HG03108 (cell line): Measurements from ENCODE around the gene PPFIA4.

Experiments used
- ATAC-seq: cut with Tn5 transposase; IDR thresholded peaks from one replicate; pipeline ENCODE4 v1.9.1; 2021; ENCODE audit warnings: moderate library complexity; ENCODE audit not compliant: unreplicated experiment

PPFIA4 gene

DNA sequence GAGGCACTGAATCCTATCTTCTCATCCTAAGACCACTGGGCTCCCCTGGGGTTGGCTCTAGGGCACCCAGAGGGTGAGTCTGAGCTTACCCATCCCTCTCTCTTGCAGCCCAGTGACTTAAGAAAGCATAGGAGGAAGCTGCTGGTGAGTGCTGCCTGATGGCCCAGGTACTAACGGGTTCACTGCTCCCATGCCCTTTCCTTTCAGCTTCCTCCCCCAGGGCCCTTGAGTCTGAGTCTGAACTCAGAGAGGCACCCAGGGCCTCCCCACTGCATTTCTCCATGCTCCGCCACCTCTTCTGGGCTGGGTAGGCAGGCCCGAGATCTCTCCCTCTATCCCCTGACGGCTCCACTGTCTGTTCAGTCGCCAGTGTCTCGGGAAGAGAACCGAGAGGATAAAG lies 29.7 kb downstream of the PPFIA4 start:
- no peak for ATAC-seq

DNA sequence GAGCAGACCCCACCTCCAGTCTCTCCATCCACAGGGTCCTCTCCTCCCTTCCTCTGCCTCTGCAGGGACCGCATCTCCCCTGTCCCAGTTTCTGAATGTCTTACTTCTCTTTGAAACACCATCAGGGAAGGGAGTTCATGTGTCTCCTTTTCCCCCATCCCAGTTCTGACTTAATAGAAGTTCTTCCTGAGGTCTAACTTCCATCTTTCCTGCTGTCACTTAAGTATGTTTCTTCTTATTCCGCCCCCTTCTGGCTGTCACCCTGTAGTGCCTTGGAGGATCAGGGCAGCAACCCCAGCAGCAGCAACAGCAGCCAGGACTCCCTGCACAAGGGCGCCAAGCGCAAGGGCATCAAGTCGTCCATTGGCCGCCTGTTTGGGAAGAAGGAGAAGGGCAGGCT lies 30.2 kb downstream of the PPFIA4 start:
- no peak for ATAC-seq

DNA sequence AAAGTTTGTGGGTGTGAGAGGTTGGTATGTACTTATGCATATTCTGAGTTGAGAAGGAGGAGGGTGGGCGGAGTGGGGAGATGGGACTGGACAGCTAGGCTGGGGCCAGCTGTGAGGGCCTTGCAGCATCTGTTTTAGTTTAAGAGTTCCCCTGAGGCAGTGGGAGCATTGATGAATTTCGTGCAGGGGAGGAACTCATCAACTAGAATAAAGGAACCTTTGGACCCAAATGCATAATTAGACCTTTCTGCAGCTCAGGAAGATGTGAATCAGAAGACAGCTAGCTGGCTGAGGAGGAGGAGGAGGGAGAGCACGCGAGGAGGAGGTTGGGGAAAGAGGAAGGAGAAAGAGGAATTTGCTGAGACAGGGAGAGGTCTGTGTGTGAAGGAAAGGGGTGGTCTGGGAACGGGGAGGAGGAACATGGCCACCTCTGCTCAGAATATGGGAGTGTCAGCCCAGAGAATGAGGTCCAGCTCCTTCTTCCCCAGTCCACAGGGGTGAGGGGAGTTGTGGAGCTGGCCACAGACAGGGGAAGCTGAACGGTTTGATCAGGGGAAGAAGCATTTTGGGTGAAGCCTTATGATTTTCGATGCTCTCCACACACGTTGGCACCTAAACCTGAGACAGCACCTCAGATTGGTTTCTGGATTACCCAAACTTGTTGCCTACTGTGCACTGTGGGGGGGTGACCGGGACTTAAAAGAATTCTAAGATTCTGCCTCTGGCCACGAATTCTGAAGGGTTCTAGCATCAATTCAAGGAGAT lies 31.8 kb downstream of the PPFIA4 start:
- no peak for ATAC-seq

DNA sequence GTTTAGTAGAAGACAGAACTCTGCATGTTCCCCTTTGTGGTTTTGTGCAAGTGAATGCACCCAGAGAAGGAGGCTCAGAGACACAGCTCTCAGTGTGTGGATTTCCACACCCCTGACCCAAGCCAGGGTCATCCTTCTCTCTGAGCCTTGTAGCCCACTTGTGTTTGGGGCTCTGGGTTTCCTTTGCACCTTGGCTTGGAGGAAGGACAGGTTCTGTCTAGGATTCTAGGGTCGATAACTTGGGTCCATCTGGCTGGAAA lies 32.3 kb downstream of the PPFIA4 start:
- ATAC-seq = no peak

DNA sequence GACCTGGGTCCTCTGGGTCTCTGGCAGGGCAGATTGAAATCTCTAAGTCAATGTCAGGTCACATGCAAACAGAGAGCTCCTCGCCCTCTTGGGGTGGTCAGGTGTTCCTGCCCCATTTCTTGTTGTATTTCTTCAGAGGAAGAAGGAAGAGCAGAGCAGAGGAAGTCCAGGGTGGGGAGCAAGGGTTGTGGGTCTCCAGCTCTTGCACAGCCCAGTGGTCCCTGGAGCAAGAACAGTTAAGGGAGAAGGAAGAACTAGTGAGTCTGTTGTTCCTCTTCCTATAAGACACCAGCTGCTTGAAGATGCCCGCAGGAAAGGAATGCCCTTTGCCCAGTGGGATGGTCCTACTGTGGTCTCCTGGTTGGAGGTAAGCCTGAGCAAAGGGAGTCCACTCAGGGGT lies 33.2 kb downstream of the PPFIA4 start:
- ATAC-seq = no peak

DNA sequence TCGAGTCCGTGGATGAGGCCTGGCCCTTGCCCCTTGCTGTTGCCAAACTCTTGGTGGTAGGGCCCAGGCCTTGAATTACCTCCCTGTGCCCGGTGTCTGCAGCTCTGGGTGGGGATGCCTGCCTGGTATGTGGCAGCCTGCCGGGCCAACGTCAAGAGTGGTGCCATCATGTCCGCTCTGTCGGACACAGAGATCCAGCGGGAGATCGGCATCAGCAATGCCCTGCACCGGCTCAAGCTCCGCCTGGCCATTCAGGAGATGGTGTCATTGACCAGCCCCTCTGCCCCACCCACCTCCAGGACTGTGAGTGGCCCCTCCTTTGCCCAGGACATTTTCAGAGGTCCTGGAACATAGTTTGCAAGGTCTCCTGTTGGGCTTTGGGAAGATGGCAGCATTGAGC lies 33.8 kb downstream of the PPFIA4 start:
- no peak for ATAC-seq

DNA sequence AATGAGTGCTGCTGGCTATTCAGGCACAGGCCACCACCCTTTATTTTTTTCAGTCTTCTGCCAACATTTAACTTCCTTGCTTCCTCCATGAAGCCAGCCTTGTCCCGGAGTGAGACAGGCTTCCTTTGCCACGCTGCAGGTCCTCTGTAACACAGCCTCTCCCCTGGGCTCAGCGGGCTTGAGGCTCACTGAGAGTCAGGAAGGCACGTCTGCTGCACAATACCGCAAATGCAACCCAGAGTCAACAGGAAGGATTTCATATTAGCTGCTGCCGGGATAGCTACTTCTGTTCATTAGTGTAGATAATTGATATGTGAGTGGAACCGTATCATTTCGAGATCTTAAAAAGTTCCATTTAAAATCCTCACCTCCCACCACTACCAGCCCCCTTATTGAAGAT lies 37.0 kb downstream of the PPFIA4 start:
- no peak for ATAC-seq

DNA sequence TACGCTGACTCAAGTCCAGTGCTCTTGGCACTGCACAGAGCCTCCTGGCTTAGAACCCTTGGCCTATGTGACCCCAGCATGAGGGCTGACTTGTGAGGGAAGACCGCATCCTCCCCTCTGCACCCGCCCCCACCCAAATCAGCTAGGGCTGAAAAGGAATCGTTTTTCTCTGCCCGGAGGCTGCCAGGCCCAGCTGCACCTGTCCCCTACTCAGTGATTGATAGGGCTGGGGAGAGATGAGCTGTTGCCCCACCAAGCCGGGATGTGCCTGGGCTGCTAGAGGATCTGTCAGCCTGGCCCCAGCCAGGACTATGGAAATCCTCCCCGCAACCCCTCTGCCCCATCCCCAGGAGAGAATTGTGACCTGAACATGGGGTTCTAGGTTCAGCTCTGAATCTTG lies 38.9 kb downstream of the PPFIA4 start:
- no peak for ATAC-seq

DNA sequence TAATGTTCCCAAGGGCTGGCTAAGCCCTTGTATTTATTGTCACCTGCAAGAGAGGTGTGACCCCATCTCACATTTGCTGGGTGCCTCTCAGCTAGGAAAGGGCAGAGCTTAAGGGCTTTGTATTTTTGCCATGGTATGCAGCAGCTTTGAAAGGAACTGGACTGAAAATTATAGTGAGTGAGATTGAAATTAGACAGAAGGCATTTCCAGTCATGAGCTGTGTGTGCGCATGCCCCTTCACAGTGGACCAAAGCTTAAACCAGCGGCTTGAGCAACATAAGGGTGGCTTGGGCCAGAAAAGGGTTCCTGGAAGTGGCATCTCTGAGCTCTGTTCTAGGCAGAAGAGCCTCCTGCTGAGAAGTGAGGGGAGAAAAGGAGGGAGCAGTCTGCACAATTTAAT lies 39.7 kb downstream of the PPFIA4 start:
- no peak for ATAC-seq

DNA sequence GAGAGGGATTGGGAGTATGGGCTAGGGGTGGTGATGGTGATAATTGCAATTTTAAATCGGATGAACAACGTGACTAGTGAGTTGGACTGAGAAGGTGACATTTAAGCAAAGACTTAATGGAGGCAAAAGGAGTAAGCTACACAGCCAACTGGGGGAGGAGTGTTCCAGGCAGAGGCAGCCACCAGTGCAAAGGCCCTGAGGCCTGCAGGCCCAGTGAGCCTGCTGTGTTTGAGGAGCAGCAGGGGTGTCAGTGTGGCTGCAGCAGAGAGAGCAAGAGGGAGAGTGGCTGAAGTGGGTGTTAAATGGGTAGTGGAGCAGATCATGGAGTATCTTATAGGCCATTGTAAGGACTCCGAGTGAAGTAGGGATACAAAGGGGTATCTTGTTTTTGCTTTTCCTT lies 40.7 kb downstream of the PPFIA4 start:
- no peak for ATAC-seq

DNA sequence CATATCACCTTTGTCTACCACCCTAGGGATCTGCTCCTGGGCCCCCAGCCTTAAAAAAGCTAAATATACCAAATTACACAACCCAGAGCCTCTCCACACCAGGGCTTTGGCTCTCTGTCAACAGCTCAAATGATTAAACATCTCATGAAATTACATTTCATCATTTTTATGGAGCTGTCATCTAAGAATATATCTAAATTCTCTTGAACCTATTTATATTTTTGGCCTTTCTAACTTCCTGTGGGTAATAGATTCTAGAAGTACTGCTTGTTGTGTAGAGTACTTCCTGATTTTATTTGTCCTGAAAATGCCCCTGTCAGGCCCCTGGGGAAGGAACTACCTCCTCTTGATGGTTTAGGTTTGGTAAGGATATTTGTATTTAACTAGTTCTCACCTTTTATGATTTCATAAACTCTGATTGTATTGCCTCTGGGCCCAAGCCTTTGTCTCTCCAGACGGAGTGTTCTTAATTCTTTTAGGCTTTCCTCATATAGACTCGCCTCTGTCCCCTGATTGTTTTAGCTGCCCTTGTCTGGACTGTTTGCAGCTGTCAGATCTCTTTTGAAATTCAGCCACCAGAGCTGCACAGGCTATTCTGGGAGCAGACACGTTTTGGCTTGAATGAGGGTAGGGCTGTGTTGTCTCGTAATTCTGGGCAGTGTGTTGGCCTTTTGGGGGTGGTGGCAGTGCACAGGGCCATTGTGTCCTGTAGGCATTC lies 42.9 kb downstream of the PPFIA4 start:
- no peak for ATAC-seq

DNA sequence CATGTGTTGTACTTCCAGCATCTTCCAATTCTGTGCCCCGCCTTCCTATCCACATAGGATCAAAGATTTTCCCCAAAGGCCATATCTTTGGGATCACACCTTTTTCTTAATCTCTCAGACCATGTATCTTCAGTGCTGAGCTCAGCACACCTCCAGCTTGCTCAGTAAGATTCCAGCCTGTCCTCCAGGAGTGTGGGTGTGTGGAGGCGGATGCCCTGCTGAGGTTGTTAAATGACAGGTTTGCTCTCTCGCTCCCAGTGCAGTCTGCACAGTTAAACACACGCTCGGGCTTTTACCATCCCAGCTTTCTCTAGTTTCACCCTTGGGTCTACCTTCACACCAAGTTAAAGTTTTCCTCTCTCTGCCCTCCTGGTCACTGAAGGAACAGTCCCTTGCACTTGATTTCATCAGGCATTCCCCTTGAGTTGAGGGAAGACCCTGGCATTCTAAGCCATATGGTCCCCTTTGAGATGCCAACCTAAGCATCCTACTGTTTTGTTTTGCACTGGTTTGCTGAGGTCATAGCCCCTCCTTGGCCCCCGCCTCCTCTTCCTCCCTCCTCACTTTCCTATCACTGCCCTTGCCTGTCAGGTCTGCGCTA lies 45.8 kb downstream of the PPFIA4 start:
- ATAC-seq = no peak

DNA sequence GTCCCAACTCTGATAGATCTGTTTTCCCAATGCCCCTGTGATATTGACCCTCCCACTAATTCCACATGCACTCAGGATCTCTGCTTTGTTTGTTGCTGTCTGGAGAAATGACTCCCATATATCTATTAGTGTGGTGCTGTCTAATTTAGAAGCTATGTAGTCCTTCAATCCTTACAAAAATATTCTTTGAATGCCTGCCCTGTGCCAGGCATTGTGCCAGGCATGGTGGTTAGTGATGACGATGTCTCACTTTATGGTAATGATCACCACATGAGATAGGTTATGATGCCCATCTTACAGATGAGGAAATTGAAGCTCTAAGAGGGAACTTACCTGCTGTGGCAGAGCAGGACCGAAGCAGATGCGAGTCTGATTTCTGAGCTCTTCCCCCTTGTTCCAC lies 46.6 kb downstream of the PPFIA4 start:
- ATAC-seq = no peak

DNA sequence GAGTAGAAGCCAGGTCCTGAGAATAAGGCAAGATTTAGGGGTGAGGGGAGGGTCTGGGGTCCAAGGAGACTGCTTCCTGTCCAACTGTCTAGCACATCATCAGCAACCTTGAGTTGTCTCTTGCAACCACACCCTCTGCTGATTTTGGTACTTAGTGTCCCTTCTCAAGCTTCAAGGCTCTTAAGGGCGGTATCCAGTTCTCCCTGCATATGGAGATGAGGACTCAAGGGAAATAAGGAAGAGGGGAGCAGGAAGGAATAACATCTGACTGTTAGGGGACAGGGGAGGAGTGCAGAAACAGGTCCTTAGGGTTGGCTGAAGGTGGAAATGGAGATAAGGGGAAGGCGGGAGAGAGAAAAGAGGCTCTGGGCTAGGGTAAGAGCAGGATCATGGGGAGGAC lies 47.2 kb downstream of the PPFIA4 start:
- no peak for ATAC-seq

DNA sequence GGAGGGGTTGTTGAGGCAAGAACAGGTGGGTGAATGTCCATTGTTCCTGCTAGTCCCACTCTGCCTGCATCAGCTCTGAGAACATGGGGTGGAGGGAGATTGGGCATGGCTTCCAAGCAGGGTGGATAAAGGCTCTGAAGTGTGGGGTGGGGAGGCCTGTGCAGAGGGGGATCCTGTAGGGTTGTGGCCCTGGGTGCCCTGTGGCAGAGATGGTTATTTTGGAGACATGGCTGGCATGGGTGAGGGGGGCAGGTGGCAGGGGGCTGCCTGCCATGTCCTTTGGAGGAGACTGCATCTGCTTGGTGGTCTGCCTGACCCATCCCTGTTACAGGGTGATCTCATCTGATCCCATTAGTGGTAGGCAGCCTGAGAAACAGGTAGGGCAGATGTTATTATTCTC lies 48.3 kb downstream of the PPFIA4 start:
- no peak for ATAC-seq

DNA sequence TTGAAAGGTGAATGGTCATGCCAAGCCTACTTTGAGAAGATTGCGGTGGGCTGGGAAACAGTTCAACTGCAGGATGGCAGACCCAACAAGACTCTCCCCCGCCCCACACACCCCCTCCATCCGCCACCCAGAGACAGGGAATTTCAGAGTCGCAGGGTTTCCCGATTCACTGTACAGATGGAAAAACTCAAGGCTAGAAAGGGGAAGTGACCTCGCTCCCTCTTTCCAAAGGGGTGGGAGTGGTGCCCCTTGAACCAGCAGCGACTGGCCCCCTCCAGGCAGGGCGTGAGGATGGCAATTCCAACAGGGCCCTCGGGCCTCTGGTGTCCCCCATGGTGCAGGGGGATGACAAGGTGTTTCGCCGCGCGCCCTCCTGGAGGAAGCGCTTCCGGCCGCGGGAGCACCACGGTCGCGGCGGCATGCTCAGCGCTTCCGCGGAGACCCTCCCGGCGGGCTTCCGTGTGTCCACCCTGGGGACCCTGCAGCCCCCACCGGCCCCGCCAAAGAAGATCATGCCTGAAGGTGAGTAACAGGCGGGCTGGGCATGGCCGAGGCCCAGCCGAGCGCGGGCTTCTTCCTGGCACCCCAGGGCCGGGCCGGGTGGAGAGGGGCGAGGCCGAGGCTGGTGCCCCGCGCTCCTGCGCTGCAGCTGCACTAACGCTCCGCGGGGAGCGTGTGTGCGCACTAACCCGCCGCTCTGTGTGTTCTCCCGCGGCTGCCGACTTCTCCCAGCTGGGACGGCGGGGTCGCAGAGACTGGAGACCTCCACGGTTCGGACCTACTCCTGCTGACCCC lies 49.1 kb downstream of the PPFIA4 start:
- no peak for ATAC-seq

DNA sequence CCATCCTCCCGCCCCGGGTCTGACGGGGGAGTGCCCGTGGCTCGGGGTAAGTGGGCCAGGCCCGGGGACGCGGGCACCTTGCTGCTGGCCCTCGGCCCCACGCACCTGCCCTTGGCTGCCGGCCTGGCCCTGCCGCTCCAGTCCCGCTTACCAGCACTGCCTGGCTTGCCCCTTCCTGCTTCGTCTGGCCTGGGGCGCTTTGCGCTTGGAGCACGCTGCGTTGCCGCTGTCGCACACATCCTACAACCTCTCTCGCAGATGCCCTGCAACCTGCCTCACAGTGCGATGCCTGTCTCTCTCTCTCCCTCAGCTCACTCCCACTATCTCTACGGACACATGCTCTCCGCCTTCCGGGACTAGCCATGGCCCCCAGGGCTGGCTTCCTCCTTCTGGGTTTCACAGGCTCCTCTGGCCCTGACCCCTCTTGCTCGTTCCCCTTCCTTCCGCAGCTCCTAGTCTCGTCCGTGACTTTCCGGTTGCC lies 49.8 kb downstream of the PPFIA4 start:
- ATAC-seq = no peak

DNA sequence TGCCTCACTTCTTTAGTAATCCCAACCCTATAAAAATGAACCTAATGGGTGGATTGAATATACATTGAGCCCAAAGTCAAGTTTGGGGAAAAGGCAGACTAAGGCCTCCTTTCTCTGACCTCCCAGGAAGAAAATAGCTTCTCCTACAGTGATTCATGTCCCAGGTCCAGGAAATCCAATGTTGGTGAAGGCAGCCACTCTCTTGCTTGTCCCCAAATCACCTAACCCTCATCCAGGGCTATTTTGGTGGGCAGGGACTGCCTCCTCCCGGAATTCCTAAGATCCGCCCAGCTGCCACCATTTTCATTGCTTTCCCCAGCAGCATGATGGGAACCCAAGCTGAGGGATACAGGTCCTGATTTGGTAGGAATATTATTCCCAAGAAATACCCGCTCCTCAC lies 51.1 kb downstream of the PPFIA4 start:
- no peak for ATAC-seq

DNA sequence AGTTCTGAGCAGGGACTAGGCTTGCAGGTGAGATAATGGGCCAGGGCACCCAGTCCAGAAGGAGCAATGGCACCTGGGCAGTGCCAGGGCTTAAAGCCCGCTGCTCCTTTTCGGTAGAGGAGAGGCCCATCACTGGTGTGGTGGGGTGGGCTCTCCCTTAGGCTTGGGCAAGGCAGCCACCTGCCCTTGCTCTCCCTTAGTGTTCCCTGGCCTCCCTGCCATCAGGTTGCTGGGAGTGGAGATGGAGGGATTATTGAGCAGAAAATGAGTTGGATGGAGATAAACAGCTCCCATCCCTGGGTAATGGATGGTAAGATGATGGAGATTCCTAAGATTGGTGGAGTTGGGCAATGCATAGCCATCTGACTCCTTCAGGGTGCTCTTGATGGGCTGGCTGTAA lies 51.7 kb downstream of the PPFIA4 start:
- no peak for ATAC-seq

DNA sequence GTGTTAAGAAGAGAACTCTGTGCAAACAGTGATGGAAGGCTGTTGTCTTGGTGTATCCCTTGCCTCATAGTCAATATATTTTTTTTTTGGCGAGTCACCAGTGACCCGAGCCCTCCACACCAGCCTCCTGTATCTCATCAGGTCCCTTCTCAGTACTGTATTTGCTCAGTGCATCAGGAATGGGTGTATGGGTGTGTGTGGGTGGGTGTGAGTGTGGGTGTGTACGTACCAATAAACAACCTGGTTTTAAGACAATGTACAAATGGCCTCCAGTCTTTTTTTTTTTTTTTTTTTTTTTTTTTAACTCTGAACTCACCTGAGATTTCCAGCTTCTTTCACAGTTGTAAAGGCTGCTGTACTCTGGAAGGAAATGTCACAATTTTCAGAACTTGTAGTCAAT lies 52.2 kb downstream of the PPFIA4 start:
- no peak for ATAC-seq

DNA sequence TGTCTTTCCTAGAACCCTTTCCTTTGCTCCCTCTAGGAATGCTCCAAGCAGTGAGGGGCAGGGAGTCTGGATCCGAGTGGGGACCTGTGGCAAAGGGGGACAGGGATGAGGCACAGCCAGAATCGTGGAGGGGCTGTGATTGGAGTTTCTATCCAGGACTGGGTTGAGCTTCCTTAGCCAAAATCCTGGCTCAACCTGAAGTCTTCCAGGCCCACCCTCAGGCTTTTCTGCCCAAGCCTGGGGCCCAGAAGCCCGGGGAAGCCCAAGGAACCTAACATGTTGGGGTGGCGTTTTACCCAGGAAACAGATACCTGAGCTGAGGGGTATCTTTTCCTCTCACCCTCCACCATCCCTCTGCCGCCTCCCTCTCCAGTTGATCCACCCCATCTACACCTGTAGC lies 54.2 kb downstream of the PPFIA4 start:
- no peak for ATAC-seq
